Transverse colon (tissue), 4 donors: ENCODE data around the gene MYZAP. TPM values are rescaled to one million over a fixed set of nuclear protein-coding genes. Genes with fewer than 3 reads are reported as not detected.
A peak's percentile ranks its signal among the peaks of the same experiment; 100 is the strongest.

Experiments
- DNase-seq: peaks from one replicate; pipeline ENCODE4 v3.0.0-alpha.2; 2019
- H3K27ac ChIP-seq, 4 donors: fragments of 200-600 bp; sonication (generic); 2 replicates each; pipeline ENCODE4 v1.5.1; 2016 to 2018; ENCODE audit warnings: inconsistent platforms in 4 of 4
- H3K27me3 ChIP-seq: fragments of 200-600 bp; sonication (generic); 2 replicates; pipeline ENCODE4 v1.5.1; 2017; ENCODE audit warnings: inconsistent platforms
- H3K36me3 ChIP-seq, 4 donors: fragments of 200-600 bp; sonication (generic); 2 replicates each; pipeline ENCODE4 v1.5.1; 2017 to 2019; ENCODE audit warnings: inconsistent platforms in 4 of 4
- H3K4me1 ChIP-seq, 4 donors: fragments of 200-600 bp; sonication (generic); 2 replicates each; pipeline ENCODE4 v1.5.1; 2017 to 2020; ENCODE audit warnings: inconsistent platforms in 4 of 4
- H3K4me3 ChIP-seq, 4 donors: fragments of 200-600 bp; sonication (generic); 1 replicate in 1 of 4; 2 replicates in 3 of 4; pipeline versions ENCODE4 v1.5.1 to v1.6.1; 2017 to 2019; ENCODE audit warnings: inconsistent platforms in 4 of 4
- H3K9me3 ChIP-seq, 2 donors: fragments of 200-600 bp; sonication (generic); 2 replicates each; pipeline ENCODE4 v1.5.1; 2017 to 2019; ENCODE audit warnings: inconsistent platforms in 2 of 2
- CTCF ChIP-seq, 5 experiments: fragments of 200-600 bp in 3 of 5; fragments of 450-650 bp in 2 of 5; sonication (generic) in 3 of 5; IDR thresholded peaks; 1 replicate in 2 of 5; 2 replicates in 3 of 5; pipeline ENCODE4 v1.5.1; 2016 to 2017; ENCODE audit warnings: antibody characterized with exemption in 5 of 5, inconsistent platforms in 3 of 5, mild to moderate bottlenecking in 2 of 5, moderate library complexity in 1 of 5
- EP300 ChIP-seq: sonication (generic); formaldehyde crosslinking; IDR thresholded peaks from one replicate; pipeline ENCODE4 v1.6.1; 2017; ENCODE audit warnings: antibody characterized with exemption, low read depth
- POLR2A ChIP-seq: fragments of 450-650 bp; IDR thresholded peaks from one replicate; pipeline ENCODE4 v1.6.1; 2016; ENCODE audit warnings: antibody characterized with exemption, mild to moderate bottlenecking, moderate library complexity
- POLR2AphosphoS5 ChIP-seq, 3 donors: sonication (generic); formaldehyde crosslinking; IDR thresholded peaks; one replicate each; pipeline ENCODE4 v1.6.1; 2016; ENCODE audit warnings: antibody characterized with exemption in 3 of 3
- WGBS, 2 donors: methylation state at CpG; one replicate each; pipeline ENCODE4 v1.1.5; 2018; ENCODE audit warnings: low coverage in 1 of 2; 5-methylcytosine and 5-hydroxymethylcytosine counted together
- in situ Hi-C, 4 donors: fragments of 200-750 bp; cut with MboI; loops; one replicate each; pipeline versions ENCODE4 v1.15.0 to v1.15.1; 2017; ENCODE audit warnings: low sequenced_read_pairs in 3 of 4, low pct_ligation_motif_present in 1 of 4, low pct_unique_long_range_greater_than_20kb in 1 of 4
- intact Hi-C: fragments of 100-400 bp; cut with DNase I; formaldehyde crosslinking; loops from one replicate; pipeline ENCODE4 v1.15.1; 2023; ENCODE audit warnings: low total_unique reads
- total RNA-seq, 4 donors: library from RNA; depleted of rRNA; stranded (reverse); fragments of >200 nt; gene quantifications; one replicate each; pipeline ENCODE4 v1.1.0, GENCODE V29; 2016

MYZAP gene
- total RNA-seq, 4 donors from 2014 or later, result 1.00 to 24.3 (median 10.7) TPM

- in situ Hi-C loops (no loop called here), intact Hi-C loops (no loop called here)
- H3K36me3 ChIP-seq, result peaks cover 0 to 27% (median 14%) of the 10 kb centered on the region in 4 donors
- peak overlapping the region in 2 of 4 donors; percentile 70 to 96 for H3K4me3 ChIP-seq
- TF ChIP-seq POLR2AphosphoS5 (IDR thresholded peaks at IDR 0.05) (no peak), EP300 (no peak), POLR2A (no peak), CTCF (IDR thresholded peaks at IDR 0.05) (no peak)
- no peaks in the 10 kb centered on the region for H3K9me3 ChIP-seq
- H3K27ac ChIP-seq, result peak overlapping the region; percentile 92 to 96 (median 95)
- DNase-seq, result no peak
- 52% methylated on average over 4 of the region's 4 CpGs for WGBS, 2 donors
- H3K4me1 ChIP-seq, result peaks cover 4 to 33% (median 26%) of the 10 kb centered on the region in 4 donors
- H3K27me3 ChIP-seq, result no peaks in the 10 kb centered on the region
These were observed 116.3 kb downstream of the MYZAP start for GRCh38 chr15:57708047-57708446.

- H3K4me3 ChIP-seq, result no peak overlapping the region
- no peaks in the 10 kb centered on the region for H3K4me1 ChIP-seq
- no peaks in the 10 kb centered on the region for H3K27me3 ChIP-seq
- peaks cover 0 to 17% (median 7%) of the 10 kb centered on the region in 4 donors for H3K36me3 ChIP-seq
- no peak overlapping the region for H3K27ac ChIP-seq
- in situ Hi-C loops (no loop called here), intact Hi-C loops (no loop called here)
- no peak for TF ChIP-seq POLR2AphosphoS5 (IDR thresholded peaks at IDR 0.05)
- TF ChIP-seq POLR2A, result no peak
- no peak for TF ChIP-seq CTCF (IDR thresholded peaks at IDR 0.05)
- TF ChIP-seq EP300, result no peak
- DNase-seq, result no peak
- 86 to 93% methylated on average over 2 of the region's 2 CpGs for WGBS, 2 donors
- no peaks in the 10 kb centered on the region for H3K9me3 ChIP-seq
These were observed 126.6 kb downstream of the MYZAP start for GRCh38 chr15:57718309-57718708.

- TF ChIP-seq POLR2A (no peak), CTCF (IDR thresholded peaks at IDR 0.05) (no peak), POLR2AphosphoS5 (IDR thresholded peaks at IDR 0.05) (no peak), EP300 (no peak)
- H3K9me3 ChIP-seq, result peaks cover 0 to 5% of the 10 kb centered on the region in 2 donors
- DNase-seq, result no peak
- WGBS, 2 donors, result 44 to 45% methylated on average over 3 of the region's 3 CpGs
- H3K27me3 ChIP-seq, result no peaks in the 10 kb centered on the region
- no peak overlapping the region for H3K4me3 ChIP-seq
- intact Hi-C loops (no loop called here), in situ Hi-C loops (no loop called here)
- H3K27ac ChIP-seq, result no peak overlapping the region
- H3K36me3 ChIP-seq, result peaks cover 0 to 6% (median 0%) of the 10 kb centered on the region in 4 donors
- no peaks in the 10 kb centered on the region for H3K4me1 ChIP-seq
These were observed 129.2 kb downstream of the MYZAP start for GRCh38 chr15:57720867-57721266.

GRCh38 chr15:57726411-57726810, 134.7 kb downstream of the MYZAP start:
- intact Hi-C loops (no loop called here), in situ Hi-C loops (loop anchor here in 2 of 4 donors (25.0 kb wide), 1 partner anchor 336 kb away; the partner anchor contains the start of gene ALDH1A2 (in 2 of the 2))
- Histone ChIP-seq H3K27ac (no peak overlapping the region), H3K4me3 (no peak overlapping the region), H3K36me3 (peaks cover 0 to 6% (median 0%) of the 10 kb centered on the region in 4 donors), H3K9me3 (peaks cover 0 to 5% of the 10 kb centered on the region in 2 donors), H3K27me3 (no peaks in the 10 kb centered on the region), H3K4me1 (no peaks in the 10 kb centered on the region)
- WGBS, 2 donors, result 75 to 100% methylated on average over 1 to 3 of the region's 3 CpGs
- no peak for TF ChIP-seq EP300
- TF ChIP-seq CTCF (IDR thresholded peaks at IDR 0.05), result no peak
- TF ChIP-seq POLR2A, result no peak
- no peak for TF ChIP-seq POLR2AphosphoS5 (IDR thresholded peaks at IDR 0.05)
- DNase-seq, result no peak
